CD14-positive monocyte (primary cell): ENCODE data around the gene TBC1D22A. TPM values are rescaled to one million over a fixed set of nuclear protein-coding genes. Genes with fewer than 3 reads are reported as not detected.

ENCODE experiments used
- DNase-seq, 3 donors: peaks; one replicate each; pipeline ENCODE4 v3.0.0-alpha.2; 2011 to 2022
- H2AFZ ChIP-seq: 2 replicates; pipeline ENCODE4 v1.6.0; 2012; ENCODE audit warnings: mild to moderate bottlenecking, low read depth, low read length, inconsistent platforms; ENCODE audit not compliant: insufficient read depth, poor library complexity, severe bottlenecking
- H3K27ac ChIP-seq, 2 donors: 1 replicate in 1 of 2; 2 replicates in 1 of 2; pipeline ENCODE4 v1.5.1; 2012 to 2013; ENCODE audit warnings: low read length in 2 of 2, control low read depth in 1 of 2, inconsistent platforms in 1 of 2, low read depth in 1 of 2, mild to moderate bottlenecking in 1 of 2
- H3K27me3 ChIP-seq, 2 donors: one replicate each; pipeline versions ENCODE4 v1.6.0 to v1.6.1; 2011 to 2013; ENCODE audit warnings: low read length in 2 of 2; ENCODE audit not compliant: control insufficient read depth in 2 of 2, insufficient read depth in 2 of 2
- H3K36me3 ChIP-seq, 2 donors: replicated peaks in 1 of 2; 1 replicate in 1 of 2; 2 replicates in 1 of 2; pipeline versions ENCODE4 v1.5.1 to v1.6.1; 2012 to 2013; ENCODE audit warnings: low read length in 2 of 2, control low read depth in 1 of 2, inconsistent platforms in 1 of 2, mild to moderate bottlenecking in 1 of 2; ENCODE audit not compliant: insufficient read depth in 2 of 2, control insufficient read depth in 1 of 2
- H3K4me1 ChIP-seq, 2 donors: 1 replicate in 1 of 2; 2 replicates in 1 of 2; pipeline versions ENCODE4 v1.5.1 to v1.6.1; 2012 to 2013; ENCODE audit warnings: low read length in 2 of 2, control low read depth in 1 of 2, inconsistent platforms in 1 of 2, mild to moderate bottlenecking in 1 of 2, moderate library complexity in 1 of 2; ENCODE audit not compliant: insufficient read depth in 2 of 2, control insufficient read depth in 1 of 2
- H3K4me2 ChIP-seq: replicated peaks from 2 replicates; pipeline ENCODE3; 2012; ENCODE audit warnings: low read length, moderate library complexity, mild to moderate bottlenecking; ENCODE audit not compliant: poor library complexity, severe bottlenecking; ENCODE audit errors: extremely low read depth
- H3K4me3 ChIP-seq, 3 experiments: fragments of 200-600 bp in 1 of 3; sonication (generic) in 1 of 3; replicated peaks in 1 of 3; 1 replicate in 2 of 3; 2 replicates in 1 of 3; pipeline ENCODE4 v1.5.1; 2011 to 2013; ENCODE audit warnings: low read length in 3 of 3, mild to moderate bottlenecking in 3 of 3, control low read depth in 2 of 3, low read depth in 2 of 3, inconsistent platforms in 1 of 3, moderate library complexity in 1 of 3
- H3K79me2 ChIP-seq: 2 replicates; pipeline ENCODE4 v1.6.0; 2012; ENCODE audit warnings: mild to moderate bottlenecking, control low read depth, inconsistent platforms, low read length, moderate library complexity; ENCODE audit not compliant: insufficient read depth
- H3K9ac ChIP-seq: 2 replicates; pipeline ENCODE4 v1.6.0; 2017; ENCODE audit warnings: low read length, mild to moderate bottlenecking; ENCODE audit not compliant: insufficient read depth, poor library complexity, severe bottlenecking
- H3K9me3 ChIP-seq, 2 donors: replicated peaks in 1 of 2; 1 replicate in 1 of 2; 2 replicates in 1 of 2; pipeline versions ENCODE4 v1.5.1 to v1.6.1; 2012 to 2013; ENCODE audit warnings: low read length in 2 of 2, control low read depth in 1 of 2; ENCODE audit not compliant: control insufficient read depth in 1 of 2, insufficient read depth in 1 of 2
- H4K20me1 ChIP-seq: 2 replicates; pipeline ENCODE4 v1.6.0; 2012; ENCODE audit warnings: mild to moderate bottlenecking, low read length, control low read depth, moderate library complexity; ENCODE audit not compliant: insufficient read depth
- H3K27ac Mint-ChIP-seq, 7 donors: one replicate each; pipeline ENCODE4 v1.8.0; 2020; ENCODE audit warnings: mild to moderate bottlenecking in 7 of 7, mixed read lengths in 7 of 7, moderate library complexity in 6 of 7, inconsistent platforms in 2 of 7
- H3K27me3 Mint-ChIP-seq, 3 donors: one replicate each; pipeline ENCODE4 v1.8.0; 2021 to 2022; ENCODE audit warnings: low read depth in 3 of 3, mild to moderate bottlenecking in 3 of 3, mixed read lengths in 3 of 3, moderate library complexity in 3 of 3, inconsistent platforms in 1 of 3
- H3K36me3 Mint-ChIP-seq, 2 donors: one replicate each; pipeline ENCODE4 v1.8.0; 2020; ENCODE audit warnings: mixed read lengths in 2 of 2, inconsistent platforms in 1 of 2, mild to moderate bottlenecking in 1 of 2
- H3K4me1 Mint-ChIP-seq: one replicate; pipeline ENCODE4 v1.8.0; 2020; ENCODE audit warnings: mild to moderate bottlenecking, mixed read lengths
- H3K4me3 Mint-ChIP-seq, 2 donors: one replicate each; pipeline ENCODE4 v1.8.0; 2020; ENCODE audit warnings: mild to moderate bottlenecking in 2 of 2, mixed read lengths in 2 of 2, moderate library complexity in 1 of 2
- H3K9me3 Mint-ChIP-seq, 7 donors: one replicate each; pipeline ENCODE4 v1.8.0; 2020 to 2022; ENCODE audit warnings: mixed read lengths in 7 of 7, mild to moderate bottlenecking in 6 of 7, moderate library complexity in 6 of 7, inconsistent platforms in 2 of 7
- CTCF ChIP-seq: fragments of 200-600 bp; IDR thresholded peaks from one replicate; pipeline ENCODE4 v1.8.0; 2022; ENCODE audit warnings: antibody characterized with exemption, mild to moderate bottlenecking
- WGBS: methylation state at CpG from one replicate; pipeline ENCODE4 v1.1.5; 2013; ENCODE audit warnings: missing lambda C conversion rate; ENCODE audit not compliant: insufficient coverage; 5-methylcytosine and 5-hydroxymethylcytosine counted together
- intact Hi-C, 2 donors: fragments of 100-400 bp; cut with micrococcal nuclease; formaldehyde crosslinking; loops; one replicate each; pipeline versions ENCODE4 v1.15.0 to v1.15.1; 2023
- polyA plus RNA-seq, 3 donors: library from polyadenylated mRNA; depleted of rRNA in 1 of 3; unstranded in 2 of 3; stranded (reverse) in 1 of 3; fragments of 300-500 nt in 2 of 3; fragments of >200 nt in 1 of 3; fragmentation: Illumina TruSeq in 2 of 3; gene quantifications; 1 replicate in 2 of 3; 2 replicates in 1 of 3; pipeline ENCODE4 v1.2.3, GENCODE V29; 2012 to 2021

TBC1D22A gene
- polyA plus RNA-seq, 3 donors = 25.9 to 36.2 (median 29.5) TPM

DNA sequence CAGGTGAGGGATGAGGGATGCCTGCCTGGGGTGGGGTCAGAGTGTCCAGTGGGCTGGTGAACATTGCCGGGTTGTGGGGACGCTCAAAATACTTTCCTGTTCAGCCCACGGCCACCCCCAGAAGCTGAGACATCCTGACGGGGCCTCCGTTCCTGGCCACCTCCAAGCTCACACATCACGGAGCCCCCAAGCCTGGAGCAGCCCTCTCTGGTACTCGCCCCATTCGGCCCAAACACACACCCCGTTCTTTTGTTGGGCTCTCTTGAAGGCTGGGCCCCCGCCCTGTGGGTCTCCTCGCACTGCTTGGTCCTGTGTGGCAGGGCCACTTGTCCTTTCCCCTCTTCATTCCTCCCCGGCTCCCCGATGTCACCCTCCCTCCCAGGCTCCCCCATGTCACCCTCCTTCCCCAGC, 442.6 kb downstream of the TBC1D22A start:
- intact Hi-C loops = no loop called here
- DNase-seq = no peak
- 91% methylated on average over 8 of the region's 13 CpGs for WGBS

DNA sequence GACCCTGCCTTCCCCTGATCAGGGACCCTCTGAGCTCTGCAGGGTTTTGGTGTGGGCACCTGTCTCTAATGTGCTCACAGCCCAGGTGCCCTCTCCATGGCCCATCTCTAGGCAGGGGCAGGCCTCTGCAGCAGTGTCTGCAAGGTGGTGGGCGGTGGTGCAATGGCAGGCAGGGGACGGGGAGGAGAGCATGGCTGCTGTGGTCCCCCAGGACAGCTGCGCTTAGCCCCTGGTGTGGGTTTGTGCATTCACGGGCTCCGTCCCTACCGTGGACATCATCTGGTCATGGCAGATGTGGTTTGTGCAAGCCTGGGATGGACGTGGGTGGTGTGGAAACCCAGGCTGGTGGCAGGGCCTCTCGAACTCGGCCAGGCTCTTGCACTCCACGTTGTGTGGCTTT, 443.1 kb downstream of the TBC1D22A start:
- Mint-ChIP-seq H3K4me3 (no peak overlapping the region), H3K27ac (no peak overlapping the region), H3K27me3 (peaks cover 1 to 4% (median 4%) of the 10 kb centered on the region in 3 donors), H3K9me3 (peaks cover 0 to 4% (median 0%) of the 10 kb centered on the region in 7 donors), H3K36me3 (no peaks in the 10 kb centered on the region), H3K4me1 (no peaks in the 10 kb centered on the region)
- WGBS = 94% methylated on average over 10 of the region's 10 CpGs
- H3K9me3 ChIP-seq = no peaks in the 10 kb centered on the region
- DNase-seq = no peak
- H3K27me3 ChIP-seq = no peaks in the 10 kb centered on the region
- no peak overlapping the region for H3K9ac ChIP-seq
- no peak overlapping the region for H3K27ac ChIP-seq
- H2AFZ ChIP-seq = no peak overlapping the region
- no peak for TF ChIP-seq CTCF
- no peak overlapping the region for H3K4me3 ChIP-seq
- H4K20me1 ChIP-seq = no peaks in the 10 kb centered on the region
- no peaks in the 10 kb centered on the region for H3K4me1 ChIP-seq
- no peak overlapping the region for H3K4me2 ChIP-seq
- intact Hi-C loops = no loop called here
- no peaks in the 10 kb centered on the region for H3K36me3 ChIP-seq
- no peaks in the 10 kb centered on the region for H3K79me2 ChIP-seq

More for the DNA sequence above, 442.6 kb downstream of the TBC1D22A start:
- Mint-ChIP-seq H3K27ac (no peak overlapping the region), H3K4me1 (no peaks in the 10 kb centered on the region), H3K27me3 (peaks cover 1 to 5% (median 4%) of the 10 kb centered on the region in 3 donors), H3K9me3 (peaks cover 0 to 4% (median 0%) of the 10 kb centered on the region in 7 donors), H3K36me3 (no peaks in the 10 kb centered on the region), H3K4me3 (no peak overlapping the region)
- no peak for TF ChIP-seq CTCF
- H3K27ac ChIP-seq = no peak overlapping the region
- no peaks in the 10 kb centered on the region for H3K79me2 ChIP-seq
- H4K20me1 ChIP-seq = no peaks in the 10 kb centered on the region
- no peak overlapping the region for H3K9ac ChIP-seq
- no peak overlapping the region for H3K4me3 ChIP-seq
- no peaks in the 10 kb centered on the region for H3K9me3 ChIP-seq
- no peak overlapping the region for H2AFZ ChIP-seq
- H3K4me1 ChIP-seq = no peaks in the 10 kb centered on the region
- no peak overlapping the region for H3K4me2 ChIP-seq
- no peaks in the 10 kb centered on the region for H3K36me3 ChIP-seq
- H3K27me3 ChIP-seq = no peaks in the 10 kb centered on the region
